Measurements from ENCODE around the gene MYO1E.
"Not testable (repeated sequence)": the region's sequence is repeated elsewhere in the genome, so short reads cannot be mapped to it uniquely, and the experiment has no call there.

Gene MYO1E

GRCh38 chr15:59292442-59293151 is 80.1 kb downstream of the MYO1E start:
- DNase-seq (ENCODE audit: low spot score) = no peak

GRCh38 chr15:59291213-59291549 is 81.5 kb downstream of the MYO1E start:
- DNase-seq (ENCODE audit: low spot score) = no peak

- no peak for DNase-seq (ENCODE audit: low spot score)
These were observed 82.1 kb downstream of the MYO1E start for GRCh38 chr15:59290295-59291212.

GRCh38 chr15:59289574-59289973 is 83.1 kb downstream of the MYO1E start:
- DNase-seq (ENCODE audit: low spot score) = no peak

GRCh38 chr15:59283717-59284391 is 88.8 kb downstream of the MYO1E start:
- DNase-seq (ENCODE audit: low spot score) = no peak

- DNase-seq (ENCODE audit: low spot score) = no peak
These were observed 89.9 kb downstream of the MYO1E start for GRCh38 chr15:59282515-59283337.

GRCh38 chr15:59281699-59282098 is 91.0 kb downstream of the MYO1E start:
- DNase-seq (ENCODE audit: low spot score) = no peak

GRCh38 chr15:59280855-59281254 is 91.8 kb downstream of the MYO1E start:
- DNase-seq (ENCODE audit: low spot score) = no peak

GRCh38 chr15:59280292-59280691 is 92.4 kb downstream of the MYO1E start:
- not testable (repeated sequence) for DNase-seq (ENCODE audit: low spot score)

GRCh38 chr15:59279023-59279422 is 93.6 kb downstream of the MYO1E start:
- no peak for DNase-seq (ENCODE audit: low spot score)

GRCh38 chr15:59278120-59278519 is 94.6 kb downstream of the MYO1E start:
- no peak for DNase-seq (ENCODE audit: low spot score)

GRCh38 chr15:59276225-59277178 is 96.2 kb downstream of the MYO1E start:
- no peak for DNase-seq (ENCODE audit: low spot score)

- DNase-seq (ENCODE audit: low spot score) = peak; percentile 31
These were observed 98.3 kb downstream of the MYO1E start for GRCh38 chr15:59274126-59274970.

GRCh38 chr15:59273234-59273633 is 99.4 kb downstream of the MYO1E start:
- no peak for DNase-seq (ENCODE audit: low spot score)

- DNase-seq (ENCODE audit: low spot score) = no peak
These were observed 101.0 kb downstream of the MYO1E start for GRCh38 chr15:59271595-59272201.

GRCh38 chr15:59268852-59269407 is 103.7 kb downstream of the MYO1E start:
- DNase-seq (ENCODE audit: low spot score) = no peak

GRCh38 chr15:59268168-59268851 is 104.4 kb downstream of the MYO1E start:
- DNase-seq (ENCODE audit: low spot score) = peak; percentile 32

GRCh38 chr15:59266028-59266427 is 106.6 kb downstream of the MYO1E start:
- no peak for DNase-seq (ENCODE audit: low spot score)

All from AG08396 (cell line).